Heart right ventricle (tissue), 16 donors: Measurements from ENCODE around the gene KANSL1. TPM values are rescaled to one million over a fixed set of nuclear protein-coding genes. Genes with fewer than 3 reads are reported as not detected.

ENCODE experiments used
- ATAC-seq, 8 donors: fragments of 200-7000 bp; cut with Tn5 transposase; one replicate each; pipeline ENCODE4 v1.9.1; 2020; ENCODE audit warnings: mild to moderate bottlenecking in 8 of 8, moderate library complexity in 8 of 8, moderate number of reproducible peaks in 1 of 8
- DNase-seq, 2 donors: peaks; one replicate each; pipeline ENCODE4 v3.0.0-alpha.2; 2020
- H3K27ac ChIP-seq, 10 donors: fragments of 200-600 bp; sonication (generic) in 2 of 10; one replicate each; pipeline versions ENCODE4 v1.5.0 to v1.8.0; 2020 to 2022; ENCODE audit warnings: mild to moderate bottlenecking in 3 of 10
- H3K27me3 ChIP-seq, 7 donors: fragments of 200-600 bp; one replicate each; pipeline ENCODE4 v1.8.0; 2021 to 2022; ENCODE audit warnings: mild to moderate bottlenecking in 2 of 7
- H3K36me3 ChIP-seq, 9 donors: fragments of 200-600 bp; sonication (generic) in 1 of 9; one replicate each; pipeline versions ENCODE4 v1.5.0 to v1.8.0; 2020 to 2022; ENCODE audit warnings: mild to moderate bottlenecking in 2 of 9
- H3K4me1 ChIP-seq, 9 donors: fragments of 200-600 bp; sonication (generic) in 1 of 9; one replicate each; pipeline versions ENCODE4 v1.5.0 to v1.8.0; 2020 to 2022; ENCODE audit warnings: mild to moderate bottlenecking in 4 of 9
- H3K4me3 ChIP-seq, 10 donors: fragments of 200-600 bp; sonication (generic) in 2 of 10; one replicate each; pipeline versions ENCODE4 v1.5.0 to v1.8.0; 2020 to 2022; ENCODE audit warnings: mild to moderate bottlenecking in 7 of 10, moderate library complexity in 2 of 10
- H3K9me3 ChIP-seq, 11 donors: fragments of 200-600 bp in 10 of 11; sonication (generic) in 2 of 11; one replicate each; pipeline versions ENCODE4 v1.5.0 to v1.8.0; 2013 to 2022; ENCODE audit warnings: mild to moderate bottlenecking in 2 of 11, control low read depth in 1 of 11, moderate library complexity in 1 of 11
- CTCF ChIP-seq, 9 donors: fragments of 200-600 bp; sonication (generic) in 2 of 9; IDR thresholded peaks; one replicate each; pipeline versions ENCODE4 v1.5.0 to v1.8.0; 2021 to 2022; ENCODE audit warnings: antibody characterized with exemption in 9 of 9, mild to moderate bottlenecking in 5 of 9, moderate library complexity in 1 of 9
- WGBS, 2 donors: extraction: QIAGEN DNeasy Blood & Tissue Kit; methylation state at CpG; one replicate each; pipeline ENCODE4 v1.1.7; 2013; ENCODE audit warnings: inconsistent platforms in 1 of 2; 5-methylcytosine and 5-hydroxymethylcytosine counted together
- intact Hi-C, 10 donors: fragments of 100-400 bp; cut with DNase I; formaldehyde crosslinking; loops; one replicate each; pipeline versions ENCODE4 v1.11.1 to v1.14.2; 2022
- polyA plus RNA-seq, 2 donors: library from polyadenylated mRNA; stranded (reverse); fragments of 200-250 nt; gene quantifications; one replicate each; pipeline ENCODE4 v1.2.3, GENCODE V29; 2013
- total RNA-seq, 10 donors: library from RNA; stranded (reverse); fragmentation: NEBNext Ultra II Directional in 3 of 10; extraction: Animal tissue kit (Norgen Biotek cat#: 25700) in 3 of 10; gene quantifications; one replicate each; pipeline versions ENCODE4 v1.2.1 to v1.2.4, GENCODE V29; 2021 to 2023
- donor health status: Arrhythmogenic right ventricular cardiomyopathy.
- donor health status: ischemic (EF 13 %, LVEDD 7.1; RV severe dilation, severe dysfunction).
- donor health status: healthy with polysubstance abuse.
- donor health status: DM: no; HTN: yes; CAD: no.
- donor health status: DM: no; HTN: no; CAD: no.
- donor health status: ischemic (EF 25% LVEDD 6.9; RV normal size, moderate dysfunction).
- donor health status: ischemic (EF 25% LVEDD 5.7; RV mildly dilated, moderate dysfunction).
- donor health status: healthy.
- donor health status: DM: yes; HTN: yes; CAD: no.
- donor health status: Ischemic cardiomyopathy.
- donor health status: ischemic (EF 35%, LVEDD 5.7; RV mildly dilated, moderate dysfunction).
- donor health status: nonischemic (EF 11% LVEDD 7.7; RV severe dilation, severe dysfunction).
- donor health status: DM: yes; HTN: yes; CAD: no.
- donor health status: PGD.
- donor health status: ischemic (EF 29% LVEDD 5.4; RV normal size, mild dysfunction).
- donor health status: nonischemic (EF 23%, LVEDD 6.1; RV moderate dilation, normal function).

Gene KANSL1
- total and polyA plus RNA-seq, 12 donors: 8.2 to 52.5 (median 41.1) TPM

GRCh38 chr17:46085522-46085921 is 107.7 kb downstream of the KANSL1 start:
- H3K9me3 ChIP-seq: no peaks in the 10 kb centered on the region
- DNase-seq (no peak), ATAC-seq (no peak)
- peaks cover 0 to 75% (median 27%) of the 10 kb centered on the region in 9 donors for H3K4me1 ChIP-seq
- WGBS, 2 donors: 88 to 91% methylated on average over 6 of the region's 6 CpGs
- TF ChIP-seq CTCF (IDR thresholded peaks at IDR 0.05): no peak
- intact Hi-C loops: no loop called here
- no peak overlapping the region for H3K4me3 ChIP-seq
- no peaks in the 10 kb centered on the region for H3K27me3 ChIP-seq
- peaks cover 0 to 32% (median 0%) of the 10 kb centered on the region in 9 donors for H3K36me3 ChIP-seq
- no peak overlapping the region for H3K27ac ChIP-seq

DNA sequence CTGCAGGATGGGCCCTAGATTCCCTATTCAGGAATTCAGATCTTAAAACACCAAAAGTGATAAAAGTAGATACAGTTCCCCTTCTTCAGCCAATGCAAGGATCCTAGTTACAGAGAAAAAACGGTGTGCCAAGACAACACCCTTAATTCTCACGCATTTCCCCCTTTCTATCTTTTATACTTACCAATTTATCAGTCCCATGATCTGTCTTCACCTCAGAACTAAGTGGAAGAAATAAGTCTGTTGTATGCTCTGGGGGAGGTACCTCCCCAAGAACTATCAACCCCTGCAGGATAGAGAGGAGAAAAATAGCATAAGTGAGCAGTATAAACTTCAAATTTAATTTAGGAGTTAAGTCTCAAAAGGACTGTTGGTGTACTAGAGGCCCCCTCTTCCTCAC is 111.0 kb downstream of the KANSL1 start:
- intact Hi-C loops: no loop called here
- 40 to 49% methylated on average over 2 of the region's 2 CpGs for WGBS, 2 donors
- Histone ChIP-seq H3K4me3 (no peak overlapping the region), H3K9me3 (no peaks in the 10 kb centered on the region), H3K4me1 (peaks cover 0 to 68% (median 24%) of the 10 kb centered on the region in 9 donors), H3K27ac (peak overlapping the region in 1 of 10 donors; percentile 1), H3K36me3 (peaks cover 0 to 42% (median 0%) of the 10 kb centered on the region in 9 donors), H3K27me3 (no peaks in the 10 kb centered on the region)
- no peak for TF ChIP-seq CTCF (IDR thresholded peaks at IDR 0.05)
- ATAC-seq (no peak), DNase-seq (no peak)

- no peak for TF ChIP-seq CTCF (IDR thresholded peaks at IDR 0.05)
- peaks cover 0 to 63% (median 18%) of the 10 kb centered on the region in 9 donors for H3K4me1 ChIP-seq
- ATAC-seq (no peak), DNase-seq (no peak)
- intact Hi-C loops: no loop called here
- no peaks in the 10 kb centered on the region for H3K27me3 ChIP-seq
- no peak overlapping the region for H3K27ac ChIP-seq
- H3K36me3 ChIP-seq: peaks cover 0 to 36% (median 0%) of the 10 kb centered on the region in 9 donors
- no peaks in the 10 kb centered on the region for H3K9me3 ChIP-seq
- H3K4me3 ChIP-seq: no peak overlapping the region
Observed at GRCh38 chr17:46081018-46081320, 112.3 kb downstream of the KANSL1 start.

DNA sequence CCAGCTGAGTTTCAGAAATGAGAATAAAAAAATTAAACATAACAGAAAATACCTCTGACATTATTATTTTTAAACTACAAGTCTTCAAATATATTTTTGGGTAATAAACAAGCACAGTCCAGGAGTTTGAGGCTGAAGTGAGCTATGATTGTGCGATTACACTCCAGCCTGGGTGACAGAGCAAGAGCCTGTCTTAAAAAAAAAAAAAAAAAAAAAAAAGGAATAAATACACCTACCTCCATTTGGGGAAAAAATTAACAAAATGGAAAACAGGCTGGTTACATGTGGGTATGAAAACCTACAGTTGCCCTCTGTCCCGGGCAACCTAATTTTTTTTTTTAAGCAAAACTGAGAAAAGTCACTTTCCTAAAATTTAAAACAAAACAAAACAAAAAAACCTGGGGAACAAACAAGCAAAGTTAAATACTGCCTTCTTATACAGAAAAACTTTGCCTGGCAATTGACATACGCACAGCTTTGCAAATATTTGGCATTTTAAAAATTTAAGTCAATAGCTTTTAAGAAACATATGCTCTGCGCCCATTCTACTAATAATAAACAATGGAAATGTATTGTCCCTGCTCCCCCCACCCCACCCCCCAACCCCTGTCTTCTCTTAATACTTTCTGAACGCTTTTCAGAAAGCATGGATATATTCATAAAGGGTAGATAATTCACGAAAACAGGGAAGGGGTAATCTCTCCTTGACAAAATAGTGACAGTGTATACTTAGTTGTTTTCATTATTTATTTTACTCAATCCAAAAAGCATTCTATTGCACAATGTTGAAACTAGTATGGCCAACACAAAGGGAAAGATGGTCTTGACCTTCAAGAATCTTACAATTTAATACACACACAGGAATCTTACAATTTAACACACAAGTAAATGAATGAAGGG is 112.9 kb downstream of the KANSL1 start:
- intact Hi-C loops: no loop called here
- ATAC-seq: no peak
- peaks cover 0 to 36% (median 0%) of the 10 kb centered on the region in 9 donors for H3K36me3 ChIP-seq
- no peak overlapping the region for H3K4me3 ChIP-seq
- H3K27ac ChIP-seq: no peak overlapping the region
- no peaks in the 10 kb centered on the region for H3K9me3 ChIP-seq
- H3K4me1 ChIP-seq: peaks cover 0 to 65% (median 18%) of the 10 kb centered on the region in 9 donors
- no peak for TF ChIP-seq CTCF (IDR thresholded peaks at IDR 0.05)
- no peak for DNase-seq
- H3K27me3 ChIP-seq: no peaks in the 10 kb centered on the region
- WGBS, 2 donors: 97 to 98% methylated on average over 6 of the region's 6 CpGs
